Vagina (tissue), 2 donors: ENCODE results near the gene GAREM1.

ENCODE experiments used
- CTCF ChIP-seq, 3 experiments: fragments of 450-650 bp in 2 of 3; fragments of 200-600 bp in 1 of 3; sonication (generic) in 1 of 3; IDR thresholded peaks; one replicate each; pipeline ENCODE4 v1.5.1; 2017 to 2019; ENCODE audit warnings: antibody characterized with exemption in 3 of 3, mild to moderate bottlenecking in 2 of 3, moderate library complexity in 2 of 3
- POLR2AphosphoS5 ChIP-seq, 2 donors: sonication (generic); formaldehyde crosslinking; IDR thresholded peaks; one replicate each; pipeline ENCODE4 v1.9.0; 2017; ENCODE audit warnings: antibody characterized with exemption in 2 of 2, mild to moderate bottlenecking in 2 of 2, low read depth in 1 of 2; ENCODE audit not compliant: insufficient read depth in 1 of 2

GRCh38 chr18:32293107-32293506 is 177.6 kb downstream of the GAREM1 start:
- TF ChIP-seq CTCF (IDR thresholded peaks at IDR 0.05) (no peak), POLR2AphosphoS5 (IDR thresholded peaks at IDR 0.05; ENCODE audit: insufficient read depth in 1 of 2, low read depth in 1 of 2) (no peak)
